ENCODE results near the gene CBS. TPM values are rescaled to one million over a fixed set of nuclear protein-coding genes. Genes with fewer than 3 reads are reported as not detected.
"Not testable (repeated sequence)": the region's sequence is repeated elsewhere in the genome, so short reads cannot be mapped to it uniquely, and the experiment has no call there.

Gene CBS
- total RNA-seq = 0.44 and 2.0 TPM in 2 replicates
- 0.09 TPM for total RNA-seq (2013)
- polyA plus RNA-seq = 0.15 and 0.43 TPM in 2 replicates
- 1.9 and 2.5 TPM in 2 replicates for polyA minus RNA-seq

DNA sequence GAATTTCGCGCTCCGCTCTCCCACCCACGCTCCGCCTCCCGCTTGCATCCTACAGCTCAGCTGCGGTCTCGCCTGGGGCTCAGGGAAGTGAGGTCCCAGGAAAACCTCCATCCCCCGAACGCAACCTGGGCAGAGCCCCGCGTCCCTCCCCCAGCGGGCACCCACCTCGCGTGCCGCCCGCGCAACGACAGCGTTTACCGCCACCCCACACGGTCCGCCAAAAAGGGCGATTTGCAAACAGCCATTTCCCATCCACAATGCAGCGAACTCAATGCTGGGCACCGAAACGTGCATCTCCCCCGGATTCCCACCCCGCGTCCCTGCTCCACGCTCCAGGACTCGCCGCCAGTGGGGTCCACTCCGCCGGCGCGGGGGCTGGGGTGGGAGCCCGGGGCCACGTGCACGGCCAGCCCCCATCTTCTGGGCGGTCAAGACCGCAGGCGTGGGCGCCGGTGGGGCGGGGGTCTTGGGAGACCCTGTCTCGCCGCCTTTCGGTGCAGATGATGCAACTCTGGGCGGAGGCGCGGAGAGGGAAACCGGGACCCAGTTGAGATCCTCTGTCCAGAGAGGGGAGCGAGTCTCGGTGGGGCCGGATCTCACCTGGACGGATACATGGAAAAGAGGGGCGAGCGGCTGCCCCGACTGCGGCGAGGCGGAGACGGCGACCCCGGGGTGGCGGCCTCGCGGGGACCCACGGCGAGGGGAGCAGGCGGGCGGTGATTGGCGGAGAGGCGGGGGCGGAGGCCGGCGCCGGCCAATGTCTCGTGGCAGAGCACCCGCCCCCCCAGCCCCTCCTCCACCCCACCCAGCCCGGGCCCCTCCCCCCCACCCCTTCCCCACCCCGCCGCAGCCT lies at the start of gene CBS:
Gene CBS (minus strand): TSS at position 666 of the 853 bp plus-strand sequence. CDS start 3,642 bp downstream, outside the sequence.
- CTCF ChIA-PET; H3K27me3 Mint-ChIP-seq; H3K4me2 ChIP-seq (replicated peaks; ENCODE audit: low read depth, low read length, poor library complexity, severe bottlenecking); H2AFZ ChIP-seq (ENCODE audit: insufficient read depth, low read depth, low read length, poor library complexity, severe bottlenecking); DNase-seq; H3K4me3 Mint-ChIP-seq; H3K4me1 ChIP-seq (ENCODE audit: control insufficient read depth in 2 of 2, insufficient read depth in 2 of 2, low read length in 2 of 2); H3K9me3 ChIP-seq (ENCODE audit: control extremely low read depth in 1 of 3, control insufficient read depth in 2 of 3, insufficient read depth in 1 of 3, low read length in 2 of 3); H3K79me2 ChIP-seq (ENCODE audit: control insufficient read depth, insufficient read depth, low read length); H3K36me3 ChIP-seq (replicated peaks in 1 of 2; ENCODE audit: control extremely low read depth in 1 of 2, control insufficient read depth in 1 of 2, extremely low read depth in 1 of 2, insufficient read depth in 2 of 2, low read length in 1 of 2); H4K20me1 ChIP-seq (ENCODE audit: control insufficient read depth, insufficient read depth, low read length, poor library complexity, severe bottlenecking); intact Hi-C loops (cut with micrococcal nuclease); H3K9me3 Mint-ChIP-seq (ENCODE audit: insufficient read depth); POLR2A ChIA-PET; H3K27ac Mint-ChIP-seq; H3K27me3 ChIP-seq (replicated peaks in 1 of 4; ENCODE audit: control extremely low read depth in 1 of 4, control insufficient read depth in 3 of 4, insufficient read depth in 4 of 4, low read length in 3 of 4); H3K4me3 ChIP-seq (ENCODE audit: control extremely low read depth in 1 of 5, extremely low read depth in 1 of 5, insufficient read depth in 1 of 5, low read depth in 2 of 5, low read length in 4 of 5); H3K9ac ChIP-seq (ENCODE audit: low read length); H3K4me1 Mint-ChIP-seq; H3K27ac ChIP-seq (ENCODE audit: low read length in 2 of 2): not testable (repeated sequence)
- no CpG with 5 or more reads among the region's 84 CpGs for whole genome bisulfite sequencing (ENCODE audit: insufficient coverage)
- peak; percentile 17 for ATAC-seq (ENCODE audit: low read depth)

DNA sequence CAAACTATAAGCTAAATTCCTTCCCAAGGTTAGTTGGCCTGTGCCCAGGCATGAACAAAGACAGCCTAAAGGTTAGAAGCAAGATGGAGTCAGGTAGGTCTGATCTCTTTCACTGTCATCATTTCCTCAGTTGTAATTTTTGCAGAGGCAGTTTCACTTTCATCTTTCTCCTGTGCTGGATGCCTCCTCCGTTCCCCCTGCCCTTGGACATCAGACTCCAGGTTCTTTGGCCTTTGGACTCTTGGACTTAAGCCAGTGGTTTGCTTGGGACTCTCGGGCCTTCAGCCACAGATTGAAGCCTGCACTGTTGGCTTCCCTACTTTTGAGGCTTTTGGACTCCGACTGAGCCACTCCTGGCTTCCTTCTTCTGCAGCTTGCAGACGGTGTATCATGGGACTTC lies 40.3 kb upstream of the CBS start:
- H3K4me3 ChIP-seq (ENCODE audit: control extremely low read depth in 1 of 5, extremely low read depth in 1 of 5, insufficient read depth in 1 of 5, low read depth in 2 of 5, low read length in 4 of 5); ATAC-seq (ENCODE audit: low read depth); H3K9me3 ChIP-seq (ENCODE audit: control extremely low read depth in 1 of 3, control insufficient read depth in 2 of 3, insufficient read depth in 1 of 3, low read length in 2 of 3); H2AFZ ChIP-seq (ENCODE audit: insufficient read depth, low read depth, low read length, poor library complexity, severe bottlenecking); H4K20me1 ChIP-seq (ENCODE audit: control insufficient read depth, insufficient read depth, low read length, poor library complexity, severe bottlenecking); DNase-seq; H3K79me2 ChIP-seq (ENCODE audit: control insufficient read depth, insufficient read depth, low read length); H3K9me3 Mint-ChIP-seq (ENCODE audit: insufficient read depth); H3K36me3 ChIP-seq (replicated peaks in 1 of 2; ENCODE audit: control extremely low read depth in 1 of 2, control insufficient read depth in 1 of 2, extremely low read depth in 1 of 2, insufficient read depth in 2 of 2, low read length in 1 of 2); POLR2A ChIA-PET; H3K4me3 Mint-ChIP-seq; H3K27ac ChIP-seq (ENCODE audit: low read length in 2 of 2); intact Hi-C loops (cut with micrococcal nuclease); H3K4me1 ChIP-seq (ENCODE audit: control insufficient read depth in 2 of 2, insufficient read depth in 2 of 2, low read length in 2 of 2); H3K27ac Mint-ChIP-seq; H3K4me2 ChIP-seq (replicated peaks; ENCODE audit: low read depth, low read length, poor library complexity, severe bottlenecking); H3K27me3 Mint-ChIP-seq; CTCF ChIA-PET; H3K27me3 ChIP-seq (replicated peaks in 1 of 4; ENCODE audit: control extremely low read depth in 1 of 4, control insufficient read depth in 3 of 4, insufficient read depth in 4 of 4, low read length in 3 of 4); H3K9ac ChIP-seq (ENCODE audit: low read length); H3K4me1 Mint-ChIP-seq: not testable (repeated sequence)
- WGBS (ENCODE audit: insufficient coverage) = no CpG with 5 or more reads among the region's 4 CpGs

DNA sequence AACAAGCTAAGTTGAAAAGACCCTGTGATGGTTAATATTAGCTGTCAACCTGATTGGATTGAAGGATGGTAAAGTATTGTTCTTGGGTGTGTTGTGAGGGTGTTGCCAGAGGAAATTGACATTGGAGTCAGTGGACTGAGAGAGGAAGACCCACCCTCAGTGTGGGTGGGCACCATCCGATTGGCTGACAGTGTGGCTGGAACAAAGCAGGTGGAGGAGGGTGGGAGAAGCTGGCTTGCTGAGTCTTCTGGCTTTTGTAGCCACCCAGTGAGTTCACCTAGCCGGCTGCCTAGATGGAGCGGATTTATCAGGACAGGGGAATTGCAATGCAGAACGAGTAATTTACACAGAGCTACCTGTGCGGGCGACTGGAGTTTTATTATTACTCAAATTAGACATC lies 38.8 kb upstream of the CBS start:
- H3K9me3 Mint-ChIP-seq (ENCODE audit: insufficient read depth); DNase-seq; CTCF ChIA-PET; H3K4me3 ChIP-seq (ENCODE audit: control extremely low read depth in 1 of 5, extremely low read depth in 1 of 5, insufficient read depth in 1 of 5, low read depth in 2 of 5, low read length in 4 of 5); H3K9ac ChIP-seq (ENCODE audit: low read length); H3K79me2 ChIP-seq (ENCODE audit: control insufficient read depth, insufficient read depth, low read length); ATAC-seq (ENCODE audit: low read depth); H3K4me1 ChIP-seq (ENCODE audit: control insufficient read depth in 2 of 2, insufficient read depth in 2 of 2, low read length in 2 of 2); H3K4me1 Mint-ChIP-seq; intact Hi-C loops (cut with micrococcal nuclease); H4K20me1 ChIP-seq (ENCODE audit: control insufficient read depth, insufficient read depth, low read length, poor library complexity, severe bottlenecking); H3K27me3 ChIP-seq (replicated peaks in 1 of 4; ENCODE audit: control extremely low read depth in 1 of 4, control insufficient read depth in 3 of 4, insufficient read depth in 4 of 4, low read length in 3 of 4); H3K27me3 Mint-ChIP-seq; H3K4me3 Mint-ChIP-seq; H3K36me3 ChIP-seq (replicated peaks in 1 of 2; ENCODE audit: control extremely low read depth in 1 of 2, control insufficient read depth in 1 of 2, extremely low read depth in 1 of 2, insufficient read depth in 2 of 2, low read length in 1 of 2); H3K9me3 ChIP-seq (ENCODE audit: control extremely low read depth in 1 of 3, control insufficient read depth in 2 of 3, insufficient read depth in 1 of 3, low read length in 2 of 3); H3K4me2 ChIP-seq (replicated peaks; ENCODE audit: low read depth, low read length, poor library complexity, severe bottlenecking); H2AFZ ChIP-seq (ENCODE audit: insufficient read depth, low read depth, low read length, poor library complexity, severe bottlenecking); H3K27ac Mint-ChIP-seq; POLR2A ChIA-PET; H3K27ac ChIP-seq (ENCODE audit: low read length in 2 of 2): not testable (repeated sequence)
- no CpG with 5 or more reads among the region's 6 CpGs for WGBS (ENCODE audit: insufficient coverage)

DNA sequence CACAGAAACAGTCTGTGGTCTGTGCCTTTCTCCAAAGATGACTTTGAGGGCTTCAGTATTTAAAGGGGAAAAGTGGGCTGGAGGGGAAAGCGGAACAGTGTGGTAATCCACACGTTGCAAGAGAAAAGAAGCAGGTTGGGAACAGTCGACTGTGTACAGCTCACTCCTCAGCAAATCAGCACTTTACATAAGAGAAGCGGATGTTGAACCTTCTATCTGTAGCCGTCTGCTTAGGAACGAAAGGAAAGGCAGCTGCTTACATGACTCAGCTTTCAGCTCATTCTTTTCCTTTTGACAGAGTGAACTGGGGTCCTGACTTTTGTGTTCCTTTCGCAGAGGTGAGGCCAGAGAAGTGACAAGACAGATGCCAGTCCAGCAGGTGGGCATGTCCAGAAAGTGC lies 33.4 kb upstream of the CBS start:
- not testable (repeated sequence) for H3K27me3 ChIP-seq (replicated peaks in 1 of 4; ENCODE audit: control extremely low read depth in 1 of 4, control insufficient read depth in 3 of 4, insufficient read depth in 4 of 4, low read length in 3 of 4); H3K4me1 ChIP-seq (ENCODE audit: control insufficient read depth in 2 of 2, insufficient read depth in 2 of 2, low read length in 2 of 2)
- WGBS (ENCODE audit: insufficient coverage) = no CpG with 5 or more reads among the region's 7 CpGs

More for the DNA sequence above, 33.4 kb upstream of the CBS start:
- ATAC-seq (ENCODE audit: low read depth); H3K27ac ChIP-seq (ENCODE audit: low read length in 2 of 2); H3K27ac Mint-ChIP-seq; intact Hi-C loops (cut with micrococcal nuclease); H3K9me3 ChIP-seq (ENCODE audit: control extremely low read depth in 1 of 3, control insufficient read depth in 2 of 3, insufficient read depth in 1 of 3, low read length in 2 of 3); H3K4me2 ChIP-seq (replicated peaks; ENCODE audit: low read depth, low read length, poor library complexity, severe bottlenecking); H2AFZ ChIP-seq (ENCODE audit: insufficient read depth, low read depth, low read length, poor library complexity, severe bottlenecking); H3K4me3 ChIP-seq (ENCODE audit: control extremely low read depth in 1 of 5, extremely low read depth in 1 of 5, insufficient read depth in 1 of 5, low read depth in 2 of 5, low read length in 4 of 5); H4K20me1 ChIP-seq (ENCODE audit: control insufficient read depth, insufficient read depth, low read length, poor library complexity, severe bottlenecking); H3K9ac ChIP-seq (ENCODE audit: low read length); H3K4me1 Mint-ChIP-seq; H3K36me3 ChIP-seq (replicated peaks in 1 of 2; ENCODE audit: control extremely low read depth in 1 of 2, control insufficient read depth in 1 of 2, extremely low read depth in 1 of 2, insufficient read depth in 2 of 2, low read length in 1 of 2); POLR2A ChIA-PET; H3K4me3 Mint-ChIP-seq; H3K9me3 Mint-ChIP-seq (ENCODE audit: insufficient read depth); CTCF ChIA-PET; DNase-seq; H3K27me3 Mint-ChIP-seq; H3K79me2 ChIP-seq (ENCODE audit: control insufficient read depth, insufficient read depth, low read length): not testable (repeated sequence)
